H9 (cell line): Measurements from ENCODE around the gene DAP3. TPM values are rescaled to one million over a fixed set of nuclear protein-coding genes. Genes with fewer than 3 reads are reported as not detected.
A peak's percentile ranks its signal among the peaks of the same experiment; 100 is the strongest.
"Not testable (repeated sequence)": the region's sequence is repeated elsewhere in the genome, so short reads cannot be mapped to it uniquely, and the experiment has no call there.

Experiments used
- DNase-seq: peaks from one replicate; pipeline ENCODE4 v3.0.0-alpha.2; 2017
- H2AFZ ChIP-seq: one replicate; pipeline ENCODE4 v1.6.1; 2013; ENCODE audit warnings: mild to moderate bottlenecking, low read length, control low read depth, moderate library complexity
- H2AK5ac ChIP-seq: 2 replicates; pipeline ENCODE4 v1.6.1; 2013; ENCODE audit warnings: low read length, control low read depth, mixed read lengths; ENCODE audit not compliant: insufficient read length
- H2BK120ac ChIP-seq: one replicate; pipeline ENCODE4 v1.6.1; 2013; ENCODE audit warnings: low read depth, mild to moderate bottlenecking, low read length, control low read depth, inconsistent platforms; ENCODE audit not compliant: poor library complexity, severe bottlenecking
- H2BK12ac ChIP-seq: 2 replicates; pipeline ENCODE4 v1.6.1; 2013; ENCODE audit warnings: low read length, control low read depth, mixed read lengths, low read depth; ENCODE audit not compliant: insufficient read length
- H2BK15ac ChIP-seq: 2 replicates; pipeline ENCODE4 v1.6.1; 2013; ENCODE audit warnings: low read depth, low read length, control low read depth
- H2BK20ac ChIP-seq: one replicate; pipeline ENCODE4 v1.6.1; 2013; ENCODE audit warnings: low read depth, mild to moderate bottlenecking, low read length, control low read depth, inconsistent platforms; ENCODE audit not compliant: poor library complexity, severe bottlenecking
- H2BK5ac ChIP-seq: 2 replicates; pipeline ENCODE4 v1.6.1; 2013; ENCODE audit warnings: low read length, control low read depth, mixed read lengths; ENCODE audit not compliant: insufficient read length
- H3K14ac ChIP-seq: 2 replicates; pipeline ENCODE4 v1.6.1; 2013; ENCODE audit warnings: low read length, control low read depth; ENCODE audit not compliant: insufficient read depth
- H3K18ac ChIP-seq: 2 replicates; pipeline ENCODE4 v1.6.1; 2013; ENCODE audit warnings: low read depth, mild to moderate bottlenecking, mixed read lengths, low read length, control low read depth; ENCODE audit not compliant: insufficient read length
- H3K23ac ChIP-seq: 2 replicates; pipeline ENCODE4 v1.6.1; 2013; ENCODE audit warnings: low read length, control low read depth, mixed read lengths, low read depth; ENCODE audit not compliant: insufficient read length
- H3K23me2 ChIP-seq: 2 replicates; pipeline ENCODE4 v1.6.1; 2013; ENCODE audit warnings: low read depth, mild to moderate bottlenecking, mixed read lengths, low read length, control low read depth; ENCODE audit not compliant: insufficient read length, poor library complexity, severe bottlenecking
- H3K27ac ChIP-seq: 2 replicates; pipeline ENCODE4 v1.5.1; 2013; ENCODE audit warnings: low read length, control low read depth, mixed read lengths, low read depth; ENCODE audit not compliant: insufficient read length
- H3K27me3 ChIP-seq: 2 replicates; pipeline ENCODE4 v1.6.1; 2013; ENCODE audit warnings: low read length, control low read depth, inconsistent platforms; ENCODE audit not compliant: insufficient read depth
- H3K4ac ChIP-seq: 2 replicates; pipeline ENCODE4 v1.6.1; 2013; ENCODE audit warnings: low read depth, mild to moderate bottlenecking, control low read depth, inconsistent platforms, low read length, moderate library complexity
- H3K4me1 ChIP-seq: 2 replicates; pipeline ENCODE4 v1.6.1; 2013; ENCODE audit warnings: low read length, control low read depth, inconsistent platforms; ENCODE audit not compliant: insufficient read depth
- H3K4me2 ChIP-seq: 2 replicates; pipeline ENCODE4 v1.6.1; 2013; ENCODE audit warnings: low read length, control low read depth, mixed read lengths; ENCODE audit not compliant: insufficient read length, insufficient read depth
- H3K56ac ChIP-seq: 2 replicates; pipeline ENCODE4 v1.6.1; 2013; ENCODE audit warnings: low read depth, mild to moderate bottlenecking, mixed read lengths, low read length, control low read depth; ENCODE audit not compliant: insufficient read length
- H3K79me1 ChIP-seq: 2 replicates; pipeline ENCODE4 v1.6.1; 2013; ENCODE audit warnings: low read depth, mild to moderate bottlenecking, moderate library complexity, low read length, control low read depth, inconsistent platforms; ENCODE audit not compliant: insufficient read depth, poor library complexity, severe bottlenecking
- H3K79me2 ChIP-seq: 2 replicates; pipeline ENCODE4 v1.6.1; 2013; ENCODE audit warnings: low read length, control low read depth, inconsistent platforms; ENCODE audit not compliant: insufficient read depth
- H3K9ac ChIP-seq: 2 replicates; pipeline ENCODE4 v1.6.1; 2013; ENCODE audit warnings: low read length, control low read depth, mixed read lengths; ENCODE audit not compliant: insufficient read length; ENCODE audit errors: extremely low read depth
- H3K9me3 ChIP-seq: one replicate; pipeline ENCODE4 v1.6.1; 2013; ENCODE audit warnings: low read depth, low read length, inconsistent platforms; ENCODE audit not compliant: control insufficient read depth
- H3T11ph ChIP-seq: one replicate; pipeline ENCODE4 v1.6.1; 2013; ENCODE audit warnings: mild to moderate bottlenecking, low read length, control low read depth, inconsistent platforms
- H4K20me1 ChIP-seq: one replicate; pipeline ENCODE4 v1.6.1; 2013; ENCODE audit not compliant: control insufficient read depth, insufficient read length, insufficient read depth
- H4K5ac ChIP-seq: 2 replicates; pipeline ENCODE4 v1.6.1; 2013; ENCODE audit warnings: low read depth, mild to moderate bottlenecking, mixed read lengths, low read length, control low read depth; ENCODE audit not compliant: insufficient read length
- H4K8ac ChIP-seq: replicated peaks from 2 replicates; pipeline ENCODE4 v1.6.1; 2013; ENCODE audit warnings: low read length, control low read depth, mixed read lengths, low read depth; ENCODE audit not compliant: insufficient read length
- H4K91ac ChIP-seq: 2 replicates; pipeline ENCODE4 v1.6.1; 2013; ENCODE audit warnings: low read depth, mild to moderate bottlenecking, moderate library complexity, mixed read lengths, low read length, control low read depth; ENCODE audit not compliant: insufficient read length
- H3K27ac Mint-ChIP-seq, 3 experiments: 2 replicates in 2 of 3; 3 replicates in 1 of 3; pipeline ENCODE4 v1.8.0; 2020 to 2021; ENCODE audit warnings: mixed read lengths in 3 of 3, mild to moderate bottlenecking in 1 of 3, moderate library complexity in 1 of 3
- H3K27me3 Mint-ChIP-seq: 2 replicates; pipeline ENCODE4 v1.8.0; 2021; ENCODE audit warnings: low read depth, mild to moderate bottlenecking, moderate library complexity, mixed read lengths
- H3K36me3 Mint-ChIP-seq, 3 experiments: 2 replicates in 2 of 3; 3 replicates in 1 of 3; pipeline ENCODE4 v1.8.0; 2020 to 2021; ENCODE audit warnings: low read depth in 3 of 3, mixed read lengths in 3 of 3; ENCODE audit not compliant: insufficient read depth in 1 of 3
- H3K4me1 Mint-ChIP-seq, 2 experiments: 2 replicates each; pipeline ENCODE4 v1.8.0; 2020; ENCODE audit warnings: mixed read lengths in 2 of 2
- H3K4me3 Mint-ChIP-seq, 2 experiments: 2 replicates in 1 of 2; 3 replicates in 1 of 2; pipeline ENCODE4 v1.8.0; 2020 to 2021; ENCODE audit warnings: mild to moderate bottlenecking in 2 of 2, mixed read lengths in 2 of 2, moderate library complexity in 1 of 2
- H3K9me3 Mint-ChIP-seq, 2 experiments: 2 replicates in 1 of 2; 3 replicates in 1 of 2; pipeline ENCODE4 v1.8.0; 2020; ENCODE audit warnings: mild to moderate bottlenecking in 2 of 2, mixed read lengths in 2 of 2, moderate library complexity in 1 of 2
- WGBS: extraction: QIAGEN DNeasy Blood & Tissue Kit; methylation state at CpG from one replicate; pipeline ENCODE4 v1.1.7; 2013; ENCODE audit warnings: missing lambda C conversion rate, low lambda C conversion rate, mixed read lengths; ENCODE audit not compliant: insufficient read length; ENCODE audit errors: extremely low coverage; 5-methylcytosine and 5-hydroxymethylcytosine counted together
- total RNA-seq: library from RNA; stranded (reverse); gene quantifications from 2 replicates; pipeline ENCODE4 v1.2.1, GENCODE V29; 2021
- TF ChIP-seq, protein P1 (sequence below): fragments of 200-600 bp; sonication (generic); conservative IDR thresholded peaks from 3 replicates; pipeline ENCODE4 v1.8.0; 2021; ENCODE audit warnings: antibody characterized with exemption, mild to moderate bottlenecking

DAP3 gene
- total RNA-seq, 1 experiment from 2014 or later = 114 TPM

DNA sequence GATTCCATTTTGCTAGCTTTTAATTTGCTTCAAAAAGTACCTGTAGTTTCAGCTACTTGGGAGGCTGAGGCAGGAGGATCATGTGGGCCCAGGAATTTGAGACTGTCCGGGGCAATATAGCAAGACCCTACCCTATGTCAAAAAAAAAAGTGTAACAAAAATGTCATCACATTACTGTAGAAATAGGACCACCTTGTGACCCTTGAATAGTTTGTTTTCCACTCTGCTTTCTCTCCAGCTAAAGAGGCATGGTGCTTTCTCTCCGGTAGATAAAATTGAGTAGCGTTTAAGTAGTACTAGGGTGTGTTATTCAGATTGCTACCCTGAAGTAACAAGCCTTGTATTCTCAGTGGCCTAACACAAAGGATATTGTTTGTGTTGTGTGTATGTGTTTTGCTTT, 23.7 kb downstream of the DAP3 start:
- not testable (repeated sequence) for H3K23ac ChIP-seq, H3K18ac ChIP-seq, H3K9ac ChIP-seq, H3K9me3 ChIP-seq, H3K79me2 ChIP-seq, H4K91ac ChIP-seq, H3K27me3 ChIP-seq, H3K4me3 Mint-ChIP-seq, H3K27ac Mint-ChIP-seq, H3K27me3 Mint-ChIP-seq, H2BK20ac ChIP-seq, H3K4me1 ChIP-seq, H3K4ac ChIP-seq, H3K23me2 ChIP-seq, H2AFZ ChIP-seq, H4K8ac ChIP-seq, H2AK5ac ChIP-seq, H3K79me1 ChIP-seq, H3K4me1 Mint-ChIP-seq, H3K56ac ChIP-seq, H3K9me3 Mint-ChIP-seq, H3K4me2 ChIP-seq, H4K20me1 ChIP-seq, H3K14ac ChIP-seq, H3K27ac ChIP-seq, H4K5ac ChIP-seq, DNase-seq, H2BK12ac ChIP-seq, H2BK120ac ChIP-seq, H2BK15ac ChIP-seq, H2BK5ac ChIP-seq, H3T11ph ChIP-seq
- WGBS = no CpG with 5 or more reads among the region's 3 CpGs
- TF ChIP-seq, protein P1, sequence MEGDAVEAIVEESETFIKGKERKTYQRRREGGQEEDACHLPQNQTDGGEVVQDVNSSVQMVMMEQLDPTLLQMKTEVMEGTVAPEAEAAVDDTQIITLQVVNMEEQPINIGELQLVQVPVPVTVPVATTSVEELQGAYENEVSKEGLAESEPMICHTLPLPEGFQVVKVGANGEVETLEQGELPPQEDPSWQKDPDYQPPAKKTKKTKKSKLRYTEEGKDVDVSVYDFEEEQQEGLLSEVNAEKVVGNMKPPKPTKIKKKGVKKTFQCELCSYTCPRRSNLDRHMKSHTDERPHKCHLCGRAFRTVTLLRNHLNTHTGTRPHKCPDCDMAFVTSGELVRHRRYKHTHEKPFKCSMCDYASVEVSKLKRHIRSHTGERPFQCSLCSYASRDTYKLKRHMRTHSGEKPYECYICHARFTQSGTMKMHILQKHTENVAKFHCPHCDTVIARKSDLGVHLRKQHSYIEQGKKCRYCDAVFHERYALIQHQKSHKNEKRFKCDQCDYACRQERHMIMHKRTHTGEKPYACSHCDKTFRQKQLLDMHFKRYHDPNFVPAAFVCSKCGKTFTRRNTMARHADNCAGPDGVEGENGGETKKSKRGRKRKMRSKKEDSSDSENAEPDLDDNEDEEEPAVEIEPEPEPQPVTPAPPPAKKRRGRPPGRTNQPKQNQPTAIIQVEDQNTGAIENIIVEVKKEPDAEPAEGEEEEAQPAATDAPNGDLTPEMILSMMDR = peak; percentile 36; the same call in 2 of the 3 replicates
- H3K36me3 Mint-ChIP-seq = peaks cover 24 to 70% (median 56%) of the 10 kb centered on the region in 3 experiments
